ENCODE results near the gene CERT1.

Gene CERT1

GRCh38 chr5:75364571-75365280 is 146.7 kb downstream of the CERT1 start:
- no peak overlapping the region for H3K27ac ChIP-seq
- TF ChIP-seq ZFX (IDR thresholded peaks at IDR 0.05), result no peak
- TF ChIP-seq, protein P1, sequence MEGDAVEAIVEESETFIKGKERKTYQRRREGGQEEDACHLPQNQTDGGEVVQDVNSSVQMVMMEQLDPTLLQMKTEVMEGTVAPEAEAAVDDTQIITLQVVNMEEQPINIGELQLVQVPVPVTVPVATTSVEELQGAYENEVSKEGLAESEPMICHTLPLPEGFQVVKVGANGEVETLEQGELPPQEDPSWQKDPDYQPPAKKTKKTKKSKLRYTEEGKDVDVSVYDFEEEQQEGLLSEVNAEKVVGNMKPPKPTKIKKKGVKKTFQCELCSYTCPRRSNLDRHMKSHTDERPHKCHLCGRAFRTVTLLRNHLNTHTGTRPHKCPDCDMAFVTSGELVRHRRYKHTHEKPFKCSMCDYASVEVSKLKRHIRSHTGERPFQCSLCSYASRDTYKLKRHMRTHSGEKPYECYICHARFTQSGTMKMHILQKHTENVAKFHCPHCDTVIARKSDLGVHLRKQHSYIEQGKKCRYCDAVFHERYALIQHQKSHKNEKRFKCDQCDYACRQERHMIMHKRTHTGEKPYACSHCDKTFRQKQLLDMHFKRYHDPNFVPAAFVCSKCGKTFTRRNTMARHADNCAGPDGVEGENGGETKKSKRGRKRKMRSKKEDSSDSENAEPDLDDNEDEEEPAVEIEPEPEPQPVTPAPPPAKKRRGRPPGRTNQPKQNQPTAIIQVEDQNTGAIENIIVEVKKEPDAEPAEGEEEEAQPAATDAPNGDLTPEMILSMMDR (conservative IDR thresholded peaks at IDR 0.05), result no peak

- TF ChIP-seq ZFX (IDR thresholded peaks at IDR 0.05), result no peak
- TF ChIP-seq, protein P1 (conservative IDR thresholded peaks at IDR 0.05), result no peak
- H3K27ac ChIP-seq, result no peak overlapping the region
Measured at GRCh38 chr5:75363726-75364495, 147.5 kb downstream of the CERT1 start.

GRCh38 chr5:75363111-75363510 is 148.3 kb downstream of the CERT1 start:
- H3K27ac ChIP-seq, result no peak overlapping the region
- TF ChIP-seq, protein P1 (conservative IDR thresholded peaks at IDR 0.05), result no peak
- TF ChIP-seq ZFX (IDR thresholded peaks at IDR 0.05), result no peak

GRCh38 chr5:75362474-75362975 is 148.9 kb downstream of the CERT1 start:
- TF ChIP-seq, protein P1 (conservative IDR thresholded peaks at IDR 0.05), result no peak
- TF ChIP-seq ZFX (IDR thresholded peaks at IDR 0.05), result no peak
- H3K27ac ChIP-seq, result no peak overlapping the region

GRCh38 chr5:75361310-75361709 is 150.1 kb downstream of the CERT1 start:
- no peak for TF ChIP-seq ZFX (IDR thresholded peaks at IDR 0.05)
- TF ChIP-seq, protein P1 (conservative IDR thresholded peaks at IDR 0.05), result no peak
- H3K27ac ChIP-seq, result peak overlapping the region; percentile 36; the same call in 1 of the 2 replicates

GRCh38 chr5:75358117-75358516 is 153.3 kb downstream of the CERT1 start:
- H3K27ac ChIP-seq, result no peak overlapping the region
- no peak for TF ChIP-seq ZFX (IDR thresholded peaks at IDR 0.05)
- TF ChIP-seq, protein P1 (conservative IDR thresholded peaks at IDR 0.05), result no peak

DNA sequence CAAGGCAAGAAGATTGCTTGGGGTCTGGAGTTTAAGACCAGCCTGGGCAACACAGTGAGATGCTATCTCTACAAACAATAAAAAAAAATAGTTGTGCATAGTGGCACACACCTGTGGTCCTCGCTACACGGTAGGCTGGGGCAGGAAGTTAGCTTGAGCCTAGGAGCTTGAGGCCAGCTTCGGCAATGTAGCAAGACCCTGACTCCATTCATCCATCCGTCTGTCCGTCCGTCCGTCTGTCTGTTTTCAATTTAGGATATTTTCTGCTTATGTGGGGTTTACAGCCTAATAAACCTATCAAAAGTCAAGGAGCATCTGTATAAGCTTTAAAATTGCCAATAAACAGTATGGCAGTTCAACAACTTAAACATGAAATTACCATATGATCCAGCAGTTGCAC is 154.7 kb downstream of the CERT1 start:
- no peak for TF ChIP-seq ZFX (IDR thresholded peaks at IDR 0.05)
- TF ChIP-seq, protein P1 (conservative IDR thresholded peaks at IDR 0.05), result no peak
- H3K27ac ChIP-seq, result no peak overlapping the region
